ENCODE data around the gene NDEL1. TPM values are rescaled to one million over a fixed set of nuclear protein-coding genes. Genes with fewer than 3 reads are reported as not detected.

Gene NDEL1
- total RNA-seq, 1 experiment from 2014 or later, result 38.4 TPM

DNA sequence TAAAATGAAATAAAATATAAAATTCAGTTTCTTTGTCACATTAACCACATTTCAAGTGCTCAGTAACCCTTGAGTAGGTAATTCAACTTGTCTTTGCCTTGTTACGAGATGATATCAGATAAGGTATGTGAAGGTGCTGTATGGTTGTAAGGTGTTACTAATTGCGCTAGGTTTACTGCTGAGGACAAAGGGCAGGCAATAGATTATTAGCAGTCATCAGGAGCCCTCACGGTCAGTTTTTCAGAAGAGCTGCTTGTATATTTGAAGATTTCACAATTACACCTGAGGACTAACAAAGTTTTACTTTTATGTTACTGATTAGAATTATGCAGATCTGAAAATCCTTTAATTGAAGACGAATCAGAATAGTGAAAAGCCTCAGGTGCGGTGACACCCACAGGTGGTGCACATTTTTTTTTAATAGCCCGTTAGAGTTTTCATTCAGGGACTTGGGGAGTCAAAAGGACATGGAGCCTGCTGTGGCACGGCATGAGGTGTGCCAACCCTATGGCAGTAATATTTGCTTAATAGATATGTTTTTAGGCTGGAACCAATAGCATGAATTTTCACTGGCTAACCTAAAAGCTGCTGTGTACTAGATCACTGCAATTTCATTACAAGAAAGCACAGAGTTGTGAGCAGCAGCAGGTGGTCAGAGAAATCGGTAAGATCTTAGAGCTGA is 16.4 kb downstream of the NDEL1 start:
- H3K36me3 Mint-ChIP-seq (ENCODE audit: insufficient read depth in 1 of 3, low read depth in 3 of 3), result peaks cover 25 to 64% (median 56%) of the 10 kb centered on the region in 3 experiments; a peak in 6 of 7 replicates
- no peaks in the 10 kb centered on the region for H3K27me3 Mint-ChIP-seq (ENCODE audit: low read depth)
- no peaks in the 10 kb centered on the region for H3K9me3 Mint-ChIP-seq

More for the DNA sequence above, 16.4 kb downstream of the NDEL1 start:
- no peak overlapping the region for H4K8ac ChIP-seq (replicated peaks; ENCODE audit: insufficient read length, low read depth, low read length)
- H3K4me2 ChIP-seq (ENCODE audit: insufficient read depth, insufficient read length, low read length), result no peak overlapping the region
- H3T11ph ChIP-seq (ENCODE audit: low read length), result no peak overlapping the region
- no peaks in the 10 kb centered on the region for H3K4me1 ChIP-seq (ENCODE audit: insufficient read depth, low read length)
- H3K27ac Mint-ChIP-seq, result no peak overlapping the region
- no CpG with 5 or more reads among the region's 8 CpGs for WGBS (ENCODE audit: extremely low coverage, insufficient read length, low lambda C conversion rate)
- H3K14ac ChIP-seq (ENCODE audit: insufficient read depth, low read length), result no peak overlapping the region
- no peak overlapping the region for H2BK15ac ChIP-seq (ENCODE audit: low read depth, low read length)
- H4K91ac ChIP-seq (ENCODE audit: insufficient read length, low read depth, low read length), result no peak overlapping the region
- H3K18ac ChIP-seq (ENCODE audit: insufficient read length, low read depth, low read length), result no peak overlapping the region
- H3K9ac ChIP-seq (ENCODE audit: extremely low read depth, insufficient read length, low read length), result no peak overlapping the region
- H3K27me3 ChIP-seq (ENCODE audit: insufficient read depth, low read length), result no peaks in the 10 kb centered on the region
- H3K23me2 ChIP-seq (ENCODE audit: insufficient read length, low read depth, low read length, poor library complexity, severe bottlenecking), result no peaks in the 10 kb centered on the region
- no peak for DNase-seq
- no peaks in the 10 kb centered on the region for H4K20me1 ChIP-seq (ENCODE audit: control insufficient read depth, insufficient read depth, insufficient read length)
- no peaks in the 10 kb centered on the region for H3K79me2 ChIP-seq (ENCODE audit: insufficient read depth, low read length)
- H3K79me1 ChIP-seq (ENCODE audit: insufficient read depth, low read depth, low read length, poor library complexity, severe bottlenecking), result no peaks in the 10 kb centered on the region
- H3K56ac ChIP-seq (ENCODE audit: insufficient read length, low read depth, low read length), result no peak overlapping the region
- H3K27ac ChIP-seq (ENCODE audit: insufficient read length, low read depth, low read length), result no peak overlapping the region
- no peak overlapping the region for H2BK5ac ChIP-seq (ENCODE audit: insufficient read length, low read length)
- no peak overlapping the region for H3K4ac ChIP-seq (ENCODE audit: low read depth, low read length)
- H3K23ac ChIP-seq (ENCODE audit: insufficient read length, low read depth, low read length), result no peak overlapping the region
- no peak for TF ChIP-seq CTCF (conservative IDR thresholded peaks at IDR 0.05)
- peaks cover 6 to 8% of the 10 kb centered on the region in 2 experiments; a peak in 2 of 4 replicates for H3K4me1 Mint-ChIP-seq
- H3K4me3 Mint-ChIP-seq, result no peak overlapping the region
- H2BK20ac ChIP-seq (ENCODE audit: low read depth, low read length, poor library complexity, severe bottlenecking), result no peak overlapping the region
- H2AFZ ChIP-seq (ENCODE audit: low read length), result no peak overlapping the region
- no peak overlapping the region for H2BK12ac ChIP-seq (ENCODE audit: insufficient read length, low read depth, low read length)
- H3K9me3 ChIP-seq (ENCODE audit: control insufficient read depth, low read depth, low read length), result no peaks in the 10 kb centered on the region
- H2AK5ac ChIP-seq (ENCODE audit: insufficient read length, low read length), result no peak overlapping the region
- H2BK120ac ChIP-seq (ENCODE audit: low read depth, low read length, poor library complexity, severe bottlenecking), result no peak overlapping the region
- no peak overlapping the region for H4K5ac ChIP-seq (ENCODE audit: insufficient read length, low read depth, low read length)

Measured in H9 (cell line).